Panc1 (cell line): ENCODE measurements around the gene NEIL1.

ENCODE experiments used
- CTCF ChIP-seq: fragments of 450-650 bp; IDR thresholded peaks from 2 replicates; pipeline ENCODE4 v1.5.1; 2017; ENCODE audit warnings: mild to moderate bottlenecking
- POLR2AphosphoS5 ChIP-seq: IDR thresholded peaks from 2 replicates; pipeline ENCODE4 v1.6.1; 2012; ENCODE audit warnings: mild to moderate bottlenecking, low read depth, low read length, moderate library complexity
- REST ChIP-seq, 2 experiments: IDR thresholded peaks; 2 replicates each; pipeline ENCODE4 v1.6.1; 2011 to 2012; ENCODE audit warnings: low read depth in 2 of 2, control low read depth in 1 of 2, low read length in 1 of 2, mild to moderate bottlenecking in 1 of 2, moderate library complexity in 1 of 2; ENCODE audit not compliant: insufficient read depth in 1 of 2
- SIN3A ChIP-seq: IDR thresholded peaks from 2 replicates; pipeline ENCODE4 v1.6.1; 2012; ENCODE audit warnings: low read depth, mild to moderate bottlenecking, low read length, moderate library complexity, borderline replicate concordance; ENCODE audit not compliant: insufficient read depth
- TCF7L2 ChIP-seq: IDR thresholded peaks from 2 replicates; pipeline ENCODE4 v1.6.1; 2011; ENCODE audit warnings: mild to moderate bottlenecking, low read depth, low read length, inconsistent platforms

- TF ChIP-seq REST (IDR thresholded peaks at IDR 0.05; ENCODE audit: insufficient read depth in 1 of 2, low read depth in 2 of 2, low read length in 1 of 2) (no peak), CTCF (no peak), SIN3A (no peak), TCF7L2 (no peak), POLR2AphosphoS5 (no peak)
Observed at GRCh38 chr15:75327005-75327404, 19.8 kb upstream of the NEIL1 start.
